NCI-H146 treated with DMSO at 0.1 percent for 48 hours (cell line): ENCODE data around the gene SPEM1.
"Not testable (repeated sequence)": the region's sequence is repeated elsewhere in the genome, so short reads cannot be mapped to it uniquely, and the experiment has no call there.

Experiments used
- DNase-seq: peaks from one replicate; lab custom pipeline; 2025; ENCODE audit not compliant: unreplicated experiment; lab: John Stamatoyannopoulos, UW

The SPEM1 gene

DNA sequence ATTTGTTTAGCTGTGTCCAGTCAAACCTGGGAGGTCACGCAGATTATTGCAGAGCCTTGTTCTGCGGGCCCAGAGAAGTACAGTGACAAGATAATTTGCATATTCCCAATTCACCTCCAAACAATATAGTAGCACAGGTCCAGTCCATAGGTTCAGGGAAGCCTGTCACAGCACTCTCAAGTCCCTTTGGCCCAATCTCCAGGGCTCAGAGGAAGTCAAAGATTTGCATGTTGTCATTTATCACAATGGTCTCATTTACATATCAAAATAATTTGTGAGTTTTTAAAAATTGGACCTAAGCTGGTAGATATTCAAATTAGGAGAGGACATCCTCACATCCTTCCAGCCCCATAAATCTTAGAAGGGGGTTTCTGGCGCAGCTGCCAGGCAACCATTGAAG is 47.4 kb downstream of the SPEM1 start:
- no peak for DNase-seq

DNA sequence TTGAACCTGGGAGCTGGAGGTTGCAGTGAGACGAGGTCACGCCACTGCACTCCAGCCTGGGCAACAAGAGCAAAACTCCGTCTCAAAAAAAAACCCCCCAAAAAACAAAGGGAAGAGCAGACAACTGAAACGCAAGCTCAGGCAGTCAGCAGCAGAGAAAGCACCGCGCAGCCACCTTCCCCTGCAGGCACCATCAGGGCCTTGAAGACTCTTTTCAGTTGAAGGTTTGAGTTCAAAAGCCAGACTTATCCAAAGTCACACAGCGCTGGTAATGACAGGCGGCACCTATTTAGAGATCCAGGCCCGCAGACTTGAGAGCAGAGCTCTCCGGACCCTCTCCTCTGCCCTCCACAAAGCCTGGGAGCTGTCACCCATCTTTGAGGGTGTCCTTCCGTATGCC is 48.2 kb downstream of the SPEM1 start:
- DNase-seq: no peak

DNA sequence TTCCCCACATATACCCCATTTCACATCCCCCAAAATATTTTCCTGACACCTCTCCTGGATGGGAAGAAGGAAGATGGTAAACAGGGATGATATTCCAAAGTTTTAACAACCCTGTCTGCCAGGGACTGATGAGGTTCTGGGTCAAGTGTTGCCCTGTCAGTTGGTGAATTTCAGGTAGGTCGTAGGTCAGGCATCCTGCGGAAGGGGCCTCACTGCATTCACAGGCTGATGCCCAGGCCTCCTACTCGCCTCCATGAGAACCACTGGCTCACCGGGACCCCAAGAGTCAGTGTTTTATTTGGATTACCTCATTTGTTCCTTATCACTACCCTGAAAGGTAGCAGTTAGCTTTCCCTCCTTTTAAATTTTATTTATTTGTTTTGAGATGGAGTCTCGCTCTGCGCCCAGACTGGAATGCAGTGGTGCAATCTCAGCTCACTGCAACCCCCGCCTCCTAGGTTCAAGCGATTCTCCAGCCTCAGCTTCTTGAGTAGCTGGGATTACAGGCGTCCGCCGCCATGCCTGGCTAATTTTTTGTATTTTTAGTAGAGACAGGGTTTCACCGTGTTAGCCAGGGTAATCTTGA is 48.8 kb downstream of the SPEM1 start:
- DNase-seq: no peak

DNA sequence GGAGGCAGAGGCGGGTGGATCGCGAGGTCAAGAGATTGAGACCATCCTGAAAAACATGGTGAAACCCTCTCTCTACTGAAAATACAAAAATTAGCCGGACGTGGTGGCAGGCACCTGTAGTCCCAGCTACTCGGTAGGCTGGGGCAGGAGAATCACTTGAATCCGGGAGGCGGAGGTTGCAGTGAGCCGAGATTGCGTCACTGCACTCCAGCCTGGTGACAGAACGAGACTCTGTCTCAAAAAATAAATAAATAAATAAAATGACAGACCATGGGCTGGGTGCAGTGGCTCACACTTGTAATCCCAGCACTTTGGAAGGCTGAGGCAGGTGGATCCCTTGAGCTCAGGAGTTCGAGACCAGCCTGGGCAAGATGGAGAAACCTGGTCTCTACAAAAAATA is 49.7 kb downstream of the SPEM1 start:
- not testable (repeated sequence) for DNase-seq

DNA sequence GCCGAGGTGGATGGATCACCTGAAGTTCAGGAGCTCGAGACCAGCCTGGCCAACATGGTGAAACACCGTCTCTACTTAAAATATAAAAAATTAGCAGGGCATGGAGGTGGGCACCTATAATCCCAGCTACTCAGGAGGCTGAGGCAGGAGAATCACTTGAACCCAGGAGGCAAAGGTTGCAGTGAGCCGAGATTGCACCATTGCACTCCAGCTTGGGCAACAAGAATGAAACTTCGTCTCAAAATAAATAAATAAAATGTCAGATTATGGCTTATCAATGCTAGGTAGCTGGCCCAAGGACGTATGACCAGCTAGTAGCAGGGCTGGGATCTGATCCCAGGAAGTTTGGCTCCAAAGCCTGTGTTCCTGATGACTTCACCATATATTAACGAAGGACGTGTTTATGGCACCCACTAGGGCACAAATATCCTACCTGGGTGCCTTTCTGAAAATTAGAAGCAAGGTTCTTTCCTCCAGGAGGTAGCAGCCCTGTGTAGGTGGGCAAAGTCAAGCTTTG is 50.4 kb downstream of the SPEM1 start:
- not testable (repeated sequence) for DNase-seq
